ENCODE data around the gene TMEM131.
"Not testable (repeated sequence)": the region's sequence is repeated elsewhere in the genome, so short reads cannot be mapped to it uniquely, and the experiment has no call there.

TMEM131 gene

GRCh38 chr2:97924194-97924593 lies 71.6 kb downstream of the TMEM131 start:
- H3K27ac ChIP-seq: no peak overlapping the region
- peaks cover 7 to 16% (median 11%) of the 10 kb centered on the region in 3 donors for H3K36me3 ChIP-seq
- intact Hi-C loops (cut with DNase I; ENCODE audit: low total_unique reads): no loop called here
- H3K4me3 ChIP-seq: no peak overlapping the region
- DNase-seq: no peak
- H3K27me3 ChIP-seq: no peaks in the 10 kb centered on the region
- peaks cover 0 to 4% (median 0%) of the 10 kb centered on the region in 3 donors for H3K9me3 ChIP-seq
- TF ChIP-seq CTCF (IDR thresholded peaks at IDR 0.05): no peak
- peaks cover 0 to 4% (median 0%) of the 10 kb centered on the region in 4 donors for H3K4me1 ChIP-seq

- no peak for TF ChIP-seq CTCF (IDR thresholded peaks at IDR 0.05)
- Histone ChIP-seq H3K4me3 (no peak overlapping the region), H3K9me3 (peaks cover 0 to 5% (median 0%) of the 10 kb centered on the region in 3 donors), H3K36me3 (peaks cover 2 to 11% (median 10%) of the 10 kb centered on the region in 3 donors), H3K27me3 (no peaks in the 10 kb centered on the region), H3K4me1 (no peaks in the 10 kb centered on the region), H3K27ac (no peak overlapping the region)
- no peak for DNase-seq
- intact Hi-C loops (cut with DNase I; ENCODE audit: low total_unique reads): no loop called here
These were observed 75.9 kb downstream of the TMEM131 start for GRCh38 chr2:97919858-97920257.

- DNase-seq: no peak
- Histone ChIP-seq H3K4me1 (no peaks in the 10 kb centered on the region), H3K27me3 (no peaks in the 10 kb centered on the region), H3K9me3 (peaks cover 0 to 5% (median 0%) of the 10 kb centered on the region in 3 donors), H3K36me3 (peaks cover 0 to under 1% (median 0%) of the 10 kb centered on the region in 3 donors), H3K27ac (no peak overlapping the region), H3K4me3 (no peak overlapping the region)
- no peak for TF ChIP-seq CTCF (IDR thresholded peaks at IDR 0.05)
- intact Hi-C loops (cut with DNase I; ENCODE audit: low total_unique reads): no loop called here
These were observed 76.9 kb downstream of the TMEM131 start for GRCh38 chr2:97918818-97919217.

- H3K9me3 ChIP-seq; H3K36me3 ChIP-seq; H3K27ac ChIP-seq; intact Hi-C loops (cut with DNase I; ENCODE audit: low total_unique reads); DNase-seq; H3K4me1 ChIP-seq; H3K4me3 ChIP-seq; H3K27me3 ChIP-seq: not testable (repeated sequence)
These were observed 78.1 kb downstream of the TMEM131 start for GRCh38 chr2:97917668-97918067.

GRCh38 chr2:97914691-97915213 lies 81.0 kb downstream of the TMEM131 start:
- no peak overlapping the region for H3K27ac ChIP-seq
- intact Hi-C loops (cut with DNase I; ENCODE audit: low total_unique reads): no loop called here

GRCh38 chr2:97913846-97914245 lies 81.9 kb downstream of the TMEM131 start:
- Histone ChIP-seq H3K27me3 (no peaks in the 10 kb centered on the region), H3K4me3 (no peak overlapping the region), H3K36me3 (no peaks in the 10 kb centered on the region), H3K27ac (no peak overlapping the region), H3K4me1 (no peaks in the 10 kb centered on the region), H3K9me3 (no peaks in the 10 kb centered on the region)
- intact Hi-C loops (cut with DNase I; ENCODE audit: low total_unique reads): no loop called here
- TF ChIP-seq CTCF (IDR thresholded peaks at IDR 0.05): no peak
- no peak for DNase-seq

More at GRCh38 chr2:97914691-97915213, 81.0 kb downstream of the TMEM131 start:
- Histone ChIP-seq H3K9me3 (peaks cover 0 to 5% (median 0%) of the 10 kb centered on the region in 3 donors), H3K4me1 (no peaks in the 10 kb centered on the region), H3K36me3 (no peaks in the 10 kb centered on the region), H3K27me3 (no peaks in the 10 kb centered on the region), H3K4me3 (no peak overlapping the region)
- no peak for DNase-seq
- no peak for TF ChIP-seq CTCF (IDR thresholded peaks at IDR 0.05)

Data from tibial artery (tissue), 4 donors.